Measurements from ENCODE around the gene ACAD10.
A peak's percentile ranks its signal among the peaks of the same experiment; 100 is the strongest.

Gene ACAD10

GRCh38 chr12:111748867-111749266, 63.0 kb downstream of the ACAD10 start:
- Histone ChIP-seq H3K4me3 (ENCODE audit: low read length) (no peak overlapping the region), H3K36me3 (ENCODE audit: control insufficient read depth, insufficient read depth, low read length) (peaks cover 16% of the 10 kb centered on the region), H3K27me3 (ENCODE audit: control insufficient read depth, insufficient read depth, low read length) (no peaks in the 10 kb centered on the region), H3K4me1 (ENCODE audit: control insufficient read depth, insufficient read depth, low read length) (no peaks in the 10 kb centered on the region), H3K27ac (ENCODE audit: low read length) (no peak overlapping the region), H3K9me3 (ENCODE audit: control insufficient read depth, insufficient read depth, low read length) (no peaks in the 10 kb centered on the region)
- no CpG with 5 or more reads among the region's 7 CpGs for WGBS (ENCODE audit: insufficient coverage, insufficient read length)
- DNase-seq (ENCODE audit: low read depth, low spot score), result no peak

GRCh38 chr12:111749391-111749790, 63.5 kb downstream of the ACAD10 start:
- no peak overlapping the region for H3K27ac ChIP-seq (ENCODE audit: low read length)
- WGBS (ENCODE audit: insufficient coverage, insufficient read length), result no CpG with 5 or more reads among the region's 4 CpGs

GRCh38 chr12:111753144-111753881, 67.5 kb downstream of the ACAD10 start:
- DNase-seq (ENCODE audit: low read depth, low spot score), result peak; percentile 55
- Histone ChIP-seq H3K4me3 (ENCODE audit: low read length) (no peak overlapping the region), H3K4me1 (ENCODE audit: control insufficient read depth, insufficient read depth, low read length) (no peaks in the 10 kb centered on the region), H3K9me3 (ENCODE audit: control insufficient read depth, insufficient read depth, low read length) (no peaks in the 10 kb centered on the region), H3K27ac (ENCODE audit: low read length) (no peak overlapping the region), H3K36me3 (ENCODE audit: control insufficient read depth, insufficient read depth, low read length) (peaks cover 7% of the 10 kb centered on the region; the same call in 1 of the 2 replicates), H3K27me3 (ENCODE audit: control insufficient read depth, insufficient read depth, low read length) (no peaks in the 10 kb centered on the region)
- no CpG with 5 or more reads among the region's 23 CpGs for WGBS (ENCODE audit: insufficient coverage, insufficient read length)

More at GRCh38 chr12:111749391-111749790, 63.5 kb downstream of the ACAD10 start:
- no peak for DNase-seq (ENCODE audit: low read depth, low spot score)
- Histone ChIP-seq H3K27me3 (ENCODE audit: control insufficient read depth, insufficient read depth, low read length) (no peaks in the 10 kb centered on the region), H3K36me3 (ENCODE audit: control insufficient read depth, insufficient read depth, low read length) (peaks cover 16% of the 10 kb centered on the region), H3K4me3 (ENCODE audit: low read length) (no peak overlapping the region), H3K4me1 (ENCODE audit: control insufficient read depth, insufficient read depth, low read length) (no peaks in the 10 kb centered on the region), H3K9me3 (ENCODE audit: control insufficient read depth, insufficient read depth, low read length) (no peaks in the 10 kb centered on the region)

GRCh38 chr12:111754671-111755070, 68.8 kb downstream of the ACAD10 start:
- Histone ChIP-seq H3K9me3 (ENCODE audit: control insufficient read depth, insufficient read depth, low read length) (no peaks in the 10 kb centered on the region), H3K36me3 (ENCODE audit: control insufficient read depth, insufficient read depth, low read length) (no peaks in the 10 kb centered on the region), H3K27me3 (ENCODE audit: control insufficient read depth, insufficient read depth, low read length) (no peaks in the 10 kb centered on the region), H3K4me3 (ENCODE audit: low read length) (no peak overlapping the region), H3K4me1 (ENCODE audit: control insufficient read depth, insufficient read depth, low read length) (no peaks in the 10 kb centered on the region), H3K27ac (ENCODE audit: low read length) (no peak overlapping the region)
- no peak for DNase-seq (ENCODE audit: low read depth, low spot score)
- no CpG with 5 or more reads among the region's 8 CpGs for WGBS (ENCODE audit: insufficient coverage, insufficient read length)

GRCh38 chr12:111756196-111756595, 70.3 kb downstream of the ACAD10 start:
- no peaks in the 10 kb centered on the region for H3K9me3 ChIP-seq (ENCODE audit: control insufficient read depth, insufficient read depth, low read length)
- no peaks in the 10 kb centered on the region for H3K27me3 ChIP-seq (ENCODE audit: control insufficient read depth, insufficient read depth, low read length)
- no CpG with 5 or more reads among the region's 15 CpGs for WGBS (ENCODE audit: insufficient coverage, insufficient read length)
- H3K36me3 ChIP-seq (ENCODE audit: control insufficient read depth, insufficient read depth, low read length), result no peaks in the 10 kb centered on the region
- no peak overlapping the region for H3K4me3 ChIP-seq (ENCODE audit: low read length)
- no peak overlapping the region for H3K27ac ChIP-seq (ENCODE audit: low read length)
- no peaks in the 10 kb centered on the region for H3K4me1 ChIP-seq (ENCODE audit: control insufficient read depth, insufficient read depth, low read length)
- DNase-seq (ENCODE audit: low read depth, low spot score), result no peak

GRCh38 chr12:111756681-111757080, 70.8 kb downstream of the ACAD10 start:
- Histone ChIP-seq H3K4me3 (ENCODE audit: low read length) (no peak overlapping the region), H3K4me1 (ENCODE audit: control insufficient read depth, insufficient read depth, low read length) (no peaks in the 10 kb centered on the region), H3K27ac (ENCODE audit: low read length) (no peak overlapping the region), H3K9me3 (ENCODE audit: control insufficient read depth, insufficient read depth, low read length) (no peaks in the 10 kb centered on the region), H3K27me3 (ENCODE audit: control insufficient read depth, insufficient read depth, low read length) (no peaks in the 10 kb centered on the region), H3K36me3 (ENCODE audit: control insufficient read depth, insufficient read depth, low read length) (no peaks in the 10 kb centered on the region)
- DNase-seq (ENCODE audit: low read depth, low spot score), result no peak
- WGBS (ENCODE audit: insufficient coverage, insufficient read length), result no CpG with 5 or more reads among the region's 7 CpGs

- H3K36me3 ChIP-seq (ENCODE audit: control insufficient read depth, insufficient read depth, low read length), result no peaks in the 10 kb centered on the region
- no peak for DNase-seq (ENCODE audit: low read depth, low spot score)
- no peak overlapping the region for H3K4me3 ChIP-seq (ENCODE audit: low read length)
- no peaks in the 10 kb centered on the region for H3K9me3 ChIP-seq (ENCODE audit: control insufficient read depth, insufficient read depth, low read length)
- no peak overlapping the region for H3K27ac ChIP-seq (ENCODE audit: low read length)
- H3K27me3 ChIP-seq (ENCODE audit: control insufficient read depth, insufficient read depth, low read length), result no peaks in the 10 kb centered on the region
- no peaks in the 10 kb centered on the region for H3K4me1 ChIP-seq (ENCODE audit: control insufficient read depth, insufficient read depth, low read length)
- WGBS (ENCODE audit: insufficient coverage, insufficient read length), result no CpG with 5 or more reads among the region's 15 CpGs
Measured at GRCh38 chr12:111757361-111758119, 71.7 kb downstream of the ACAD10 start.

- DNase-seq (ENCODE audit: low read depth, low spot score), result no peak
- Histone ChIP-seq H3K9me3 (ENCODE audit: control insufficient read depth, insufficient read depth, low read length) (no peaks in the 10 kb centered on the region), H3K4me1 (ENCODE audit: control insufficient read depth, insufficient read depth, low read length) (no peaks in the 10 kb centered on the region), H3K4me3 (ENCODE audit: low read length) (no peak overlapping the region), H3K27me3 (ENCODE audit: control insufficient read depth, insufficient read depth, low read length) (no peaks in the 10 kb centered on the region), H3K27ac (ENCODE audit: low read length) (no peak overlapping the region), H3K36me3 (ENCODE audit: control insufficient read depth, insufficient read depth, low read length) (no peaks in the 10 kb centered on the region)
- no CpG with 5 or more reads among the region's 9 CpGs for WGBS (ENCODE audit: insufficient coverage, insufficient read length)
Measured at GRCh38 chr12:111758120-111758561, 72.3 kb downstream of the ACAD10 start.

GRCh38 chr12:111759271-111759670, 73.4 kb downstream of the ACAD10 start:
- no peak overlapping the region for H3K4me3 ChIP-seq (ENCODE audit: low read length)
- H3K36me3 ChIP-seq (ENCODE audit: control insufficient read depth, insufficient read depth, low read length), result no peaks in the 10 kb centered on the region
- H3K27me3 ChIP-seq (ENCODE audit: control insufficient read depth, insufficient read depth, low read length), result no peaks in the 10 kb centered on the region
- no peaks in the 10 kb centered on the region for H3K9me3 ChIP-seq (ENCODE audit: control insufficient read depth, insufficient read depth, low read length)
- H3K4me1 ChIP-seq (ENCODE audit: control insufficient read depth, insufficient read depth, low read length), result no peaks in the 10 kb centered on the region
- no CpG with 5 or more reads among the region's 7 CpGs for WGBS (ENCODE audit: insufficient coverage, insufficient read length)
- DNase-seq (ENCODE audit: low read depth, low spot score), result no peak
- no peak overlapping the region for H3K27ac ChIP-seq (ENCODE audit: low read length)

- no peaks in the 10 kb centered on the region for H3K27me3 ChIP-seq (ENCODE audit: control insufficient read depth, insufficient read depth, low read length)
- H3K9me3 ChIP-seq (ENCODE audit: control insufficient read depth, insufficient read depth, low read length), result no peaks in the 10 kb centered on the region
- H3K4me1 ChIP-seq (ENCODE audit: control insufficient read depth, insufficient read depth, low read length), result no peaks in the 10 kb centered on the region
- H3K4me3 ChIP-seq (ENCODE audit: low read length), result no peak overlapping the region
- no peak overlapping the region for H3K27ac ChIP-seq (ENCODE audit: low read length)
- no CpG with 5 or more reads among the region's 9 CpGs for WGBS (ENCODE audit: insufficient coverage, insufficient read length)
- H3K36me3 ChIP-seq (ENCODE audit: control insufficient read depth, insufficient read depth, low read length), result no peaks in the 10 kb centered on the region
- DNase-seq (ENCODE audit: low read depth, low spot score), result no peak
Measured at GRCh38 chr12:111759991-111760390, 74.1 kb downstream of the ACAD10 start.

All from iPS DF 6.9 (cell line).